ENCODE data around the gene SH3TC1. TPM values are rescaled to one million over a fixed set of nuclear protein-coding genes. Genes with fewer than 3 reads are reported as not detected.
A peak's percentile ranks its signal among the peaks of the same experiment; 100 is the strongest.

Gene SH3TC1
- total and polyA plus RNA-seq, 10 of the 15 experiments (the other 5 are each of a cell fraction or from before 2014, with no cell fraction given): 0.19 to 47.0 (median 18.4) TPM

DNA sequence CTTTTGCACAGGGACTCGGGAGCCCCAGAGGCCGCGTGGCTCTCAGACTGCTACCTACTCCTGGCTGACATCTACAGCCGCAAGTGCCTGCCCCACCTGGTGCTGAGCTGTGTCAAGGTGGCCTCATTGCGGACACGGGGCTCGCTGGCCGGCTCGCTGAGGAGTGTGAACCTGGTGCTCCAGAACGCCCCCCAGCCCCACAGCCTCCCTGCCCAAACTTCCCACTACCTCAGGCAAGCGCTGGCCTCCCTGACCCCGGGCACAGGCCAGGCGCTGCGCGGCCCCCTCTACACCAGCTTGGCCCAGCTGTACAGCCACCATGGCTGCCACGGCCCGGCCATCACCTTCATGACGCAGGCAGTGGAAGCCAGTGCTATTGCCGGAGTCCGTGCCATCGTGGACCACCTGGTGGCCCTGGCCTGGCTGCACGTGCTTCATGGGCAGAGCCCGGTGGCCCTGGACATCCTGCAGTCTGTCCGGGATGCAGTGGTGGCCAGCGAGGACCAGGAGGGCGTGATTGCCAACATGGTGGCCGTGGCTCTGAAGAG is 28.8 kb downstream of the SH3TC1 start (continued):
- TF ChIP-seq, protein P1, sequence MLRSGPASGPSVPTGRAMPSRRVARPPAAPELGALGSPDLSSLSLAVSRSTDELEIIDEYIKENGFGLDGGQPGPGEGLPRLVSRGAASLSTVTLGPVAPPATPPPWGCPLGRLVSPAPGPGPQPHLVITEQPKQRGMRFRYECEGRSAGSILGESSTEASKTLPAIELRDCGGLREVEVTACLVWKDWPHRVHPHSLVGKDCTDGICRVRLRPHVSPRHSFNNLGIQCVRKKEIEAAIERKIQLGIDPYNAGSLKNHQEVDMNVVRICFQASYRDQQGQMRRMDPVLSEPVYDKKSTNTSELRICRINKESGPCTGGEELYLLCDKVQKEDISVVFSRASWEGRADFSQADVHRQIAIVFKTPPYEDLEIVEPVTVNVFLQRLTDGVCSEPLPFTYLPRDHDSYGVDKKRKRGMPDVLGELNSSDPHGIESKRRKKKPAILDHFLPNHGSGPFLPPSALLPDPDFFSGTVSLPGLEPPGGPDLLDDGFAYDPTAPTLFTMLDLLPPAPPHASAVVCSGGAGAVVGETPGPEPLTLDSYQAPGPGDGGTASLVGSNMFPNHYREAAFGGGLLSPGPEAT (IDR thresholded peaks at IDR 0.05; ENCODE audit: low read depth): no peak
- TF ChIP-seq, protein P2, sequence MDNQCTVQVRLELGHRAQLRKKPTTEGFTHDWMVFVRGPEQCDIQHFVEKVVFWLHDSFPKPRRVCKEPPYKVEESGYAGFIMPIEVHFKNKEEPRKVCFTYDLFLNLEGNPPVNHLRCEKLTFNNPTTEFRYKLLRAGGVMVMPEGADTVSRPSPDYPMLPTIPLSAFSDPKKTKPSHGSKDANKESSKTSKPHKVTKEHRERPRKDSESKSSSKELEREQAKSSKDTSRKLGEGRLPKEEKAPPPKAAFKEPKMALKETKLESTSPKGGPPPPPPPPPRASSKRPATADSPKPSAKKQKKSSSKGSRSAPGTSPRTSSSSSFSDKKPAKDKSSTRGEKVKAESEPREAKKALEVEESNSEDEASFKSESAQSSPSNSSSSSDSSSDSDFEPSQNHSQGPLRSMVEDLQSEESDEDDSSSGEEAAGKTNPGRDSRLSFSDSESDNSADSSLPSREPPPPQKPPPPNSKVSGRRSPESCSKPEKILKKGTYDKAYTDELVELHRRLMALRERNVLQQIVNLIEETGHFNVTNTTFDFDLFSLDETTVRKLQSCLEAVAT (IDR thresholded peaks at IDR 0.05): no peak
- TF ChIP-seq PAX5 (IDR thresholded peaks at IDR 0.05; ENCODE audit: borderline replicate concordance, low read depth, low read length): no peak
- 0 out of 2 replicates have a peak, but pooled peaks have one; percentile 11 for TF ChIP-seq HDGF (IDR thresholded peaks at IDR 0.05)
- TF ChIP-seq POLR2A (IDR thresholded peaks at IDR 0.05; ENCODE audit: low read depth, low read length): peak; percentile 60; the same call in 1 of the 2 replicates

DNA sequence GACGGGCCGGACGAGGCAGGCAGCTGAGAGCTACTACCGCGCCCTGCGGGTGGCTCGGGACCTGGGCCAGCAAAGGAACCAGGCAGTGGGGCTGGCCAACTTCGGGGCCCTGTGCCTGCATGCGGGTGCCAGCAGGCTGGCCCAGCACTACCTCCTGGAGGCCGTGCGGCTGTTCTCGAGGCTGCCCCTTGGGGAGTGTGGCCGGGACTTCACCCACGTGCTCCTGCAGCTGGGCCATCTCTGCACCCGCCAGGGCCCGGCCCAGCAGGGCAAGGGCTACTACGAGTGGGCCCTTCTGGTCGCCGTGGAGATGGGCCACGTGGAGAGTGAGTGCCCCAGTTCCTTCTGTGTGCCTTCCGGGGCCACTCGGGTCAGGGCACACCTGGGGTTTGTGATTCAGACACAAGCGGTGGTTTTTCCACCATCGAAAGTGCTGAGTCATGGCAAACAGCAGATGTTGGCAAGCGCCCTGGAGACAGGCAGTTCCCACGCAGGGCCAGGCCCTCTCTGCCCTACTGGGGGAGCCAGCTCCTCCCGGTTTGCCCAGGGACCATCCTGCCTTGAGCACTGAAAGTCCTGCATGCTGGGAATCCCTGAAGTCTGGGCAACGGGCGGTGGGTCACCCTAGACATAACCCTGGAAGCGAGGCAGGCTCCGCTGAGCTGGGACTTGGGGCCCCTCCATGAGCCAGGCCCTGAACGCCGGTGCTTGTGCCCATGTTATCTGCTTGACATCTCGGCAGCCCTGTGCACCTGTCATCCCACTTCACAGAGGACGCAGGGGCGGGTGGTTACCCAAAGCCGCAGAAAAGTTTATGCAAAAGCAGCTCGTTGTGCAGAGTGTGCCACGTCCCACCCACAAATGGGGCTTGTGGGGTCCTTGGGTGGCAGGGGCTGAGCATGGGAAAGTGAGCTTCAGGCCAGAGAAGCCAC is 29.5 kb downstream of the SH3TC1 start:
- in situ Hi-C loops (cut with MboI) (no loop called here), intact Hi-C loops (cut with micrococcal nuclease; ENCODE audit: unreplicated experiment) (loop anchor here (2.0 kb wide), 1 partner anchor 28 kb away; no protein-coding TSS in a partner anchor)
- peaks cover 19 to 21% of the 10 kb centered on the region in 2 experiments; a peak in 3 of 4 replicates for H3K36me3 ChIP-seq (ENCODE audit: control insufficient read depth in 2 of 2, insufficient read depth in 2 of 2, low read length in 1 of 2)
- no peak overlapping the region for H3K4me3 ChIP-seq
- DNase-seq (ENCODE audit: low read depth, low spot score): peak; percentile 76
- no peaks in the 10 kb centered on the region for H3K9me3 ChIP-seq (replicated peaks; ENCODE audit: control insufficient read depth, insufficient read depth, low read length)
- H2AFZ ChIP-seq (ENCODE audit: control insufficient read depth, low read depth, low read length): no peak overlapping the region
- peak; percentile 88 for ATAC-seq
- ChIA-PET POLR2A (interaction anchor here (0.5 to 2.5 kb wide), 3 partner anchors 18 to 29 kb away, joined by 4 to 14 read pairs (median 4); partner anchors contain the start of gene SH3TC1), CTCF (interaction anchor here (0.7 to 4.1 kb wide), 7 partner anchors 9 to 52 kb away, joined by 3 to 13 read pairs (median 7); partner anchors contain the start of gene SH3TC1), RAD21 (ENCODE audit: unreplicated experiment) (interaction anchor here (0.8 to 2.7 kb wide), 9 partner anchors 10 to 208 kb away, joined by 3 to 28 read pairs (median 5); partner anchors contain the start of gene SH3TC1), SMC1A (ENCODE audit: uncharacterized antibody, unreplicated experiment) (interaction anchor here (0.8 to 1.6 kb wide), 6 partner anchors 13 to 52 kb away, joined by 3 to 16 read pairs (median 4); partner anchors contain the start of gene SH3TC1)
- 21% methylated on average over 36 of the region's 39 CpGs for WGBS (ENCODE audit: insufficient coverage, insufficient replicate concordance, low lambda C conversion rate, missing lambda C conversion rate)
- H4K20me1 ChIP-seq (ENCODE audit: control insufficient read depth, insufficient read depth): no peaks in the 10 kb centered on the region
- H3K27me3 ChIP-seq (replicated peaks in 1 of 2; ENCODE audit: control insufficient read depth in 2 of 2, insufficient read depth in 2 of 2, low read length in 1 of 2): no peaks in the 10 kb centered on the region
- H3K9ac ChIP-seq (ENCODE audit: control insufficient read depth, insufficient read depth, low read length): peak overlapping the region; percentile 1; the same call in 1 of the 2 replicates
- H3K4me2 ChIP-seq (ENCODE audit: control insufficient read depth, insufficient read depth): peak overlapping the region; percentile 43
- peak overlapping the region; percentile 83 for H3K27ac ChIP-seq (ENCODE audit: control insufficient read depth, insufficient read depth)
- H3K79me2 ChIP-seq (ENCODE audit: control insufficient read depth, insufficient read depth, low read length): peaks cover 3% of the 10 kb centered on the region; the same call in 1 of the 2 replicates
- BruUV-seq (replicated peaks): no TSS peak
- peak; percentile 61 for FAIRE-seq
- peaks cover 29% of the 10 kb centered on the region for H3K4me1 ChIP-seq (ENCODE audit: control insufficient read depth, insufficient read depth, low read length)
- TF ChIP-seq ESRRA (IDR thresholded peaks at IDR 0.05; ENCODE audit: low read length) (no peak), BACH1 (IDR thresholded peaks at IDR 0.05; ENCODE audit: borderline replicate concordance) (peak; percentile 100), ZNF217 (IDR thresholded peaks at IDR 0.05) (no peak), BCL11A (IDR thresholded peaks at IDR 0.05; ENCODE audit: low read depth, low read length) (peak; percentile 68), CREM (IDR thresholded peaks at IDR 0.05; ENCODE audit: low read depth) (peak; percentile 53), TCF12 (IDR thresholded peaks at IDR 0.05; ENCODE audit: low read depth, low read length) (peak; percentile 96), POU2F2 (IDR thresholded peaks at IDR 0.05; ENCODE audit: borderline replicate concordance, low read depth, low read length) (peak; percentile 85; the same call in 2 of the 3 replicates)
- TF ChIP-seq, protein P3, sequence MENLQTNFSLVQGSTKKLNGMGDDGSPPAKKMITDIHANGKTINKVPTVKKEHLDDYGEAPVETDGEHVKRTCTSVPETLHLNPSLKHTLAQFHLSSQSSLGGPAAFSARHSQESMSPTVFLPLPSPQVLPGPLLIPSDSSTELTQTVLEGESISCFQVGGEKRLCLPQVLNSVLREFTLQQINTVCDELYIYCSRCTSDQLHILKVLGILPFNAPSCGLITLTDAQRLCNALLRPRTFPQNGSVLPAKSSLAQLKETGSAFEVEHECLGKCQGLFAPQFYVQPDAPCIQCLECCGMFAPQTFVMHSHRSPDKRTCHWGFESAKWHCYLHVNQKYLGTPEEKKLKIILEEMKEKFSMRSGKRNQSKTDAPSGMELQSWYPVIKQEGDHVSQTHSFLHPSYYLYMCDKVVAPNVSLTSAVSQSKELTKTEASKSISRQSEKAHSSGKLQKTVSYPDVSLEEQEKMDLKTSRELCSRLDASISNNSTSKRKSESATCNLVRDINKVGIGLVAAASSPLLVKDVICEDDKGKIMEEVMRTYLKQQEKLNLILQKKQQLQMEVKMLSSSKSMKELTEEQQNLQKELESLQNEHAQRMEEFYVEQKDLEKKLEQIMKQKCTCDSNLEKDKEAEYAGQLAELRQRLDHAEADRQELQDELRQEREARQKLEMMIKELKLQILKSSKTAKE (IDR thresholded peaks at IDR 0.05; ENCODE audit: low read depth, poor library complexity, severe bottlenecking): peak; percentile 58
- TF ChIP-seq, protein P2 (IDR thresholded peaks at IDR 0.05): peak; percentile 62

Measured in GM12878 (cell line).